K562 (cell line): Measurements from ENCODE around the gene PREB. TPM values are rescaled to one million over a fixed set of nuclear protein-coding genes. Genes with fewer than 3 reads are reported as not detected.

Experiments
- ATAC-seq: fragments of 200-7000 bp; cut with Tn5 transposase; 3 replicates; pipeline ENCODE4 v1.9.1; 2020; ENCODE audit warnings: moderate library complexity
- BruUV-seq: library from RNA; stranded (reverse); fragments of 400-500 nt; replicated peaks from 2 replicates; lab custom pipeline; 2021; lab: Mats Ljungman, UMichigan
- CTCF ChIA-PET: fragments of 300-600 bp; formaldehyde crosslinking; extraction: SDS; loops from one replicate; lab custom pipeline; 2021; ENCODE audit warnings: low intra/inter-chr PET ratio; lab: Yijun Ruan, JAX
- POLR2A ChIA-PET: fragments of 300-600, 350-650 bp; sonication (Branson Sonifier 250); formaldehyde crosslinking; extraction: SDS; loops from one replicate; lab custom pipeline; 2021; ENCODE audit warnings: antibody characterized with exemption, inconsistent platforms; lab: Yijun Ruan, JAX
- DNase-seq, 4 experiments: peaks; one replicate each; pipeline versions ENCODE4 v3.0.0 to v3.0.0-alpha.2; 2011 to 2018; ENCODE audit warnings: low spot score in 3 of 4, mixed read lengths in 3 of 4; ENCODE audit errors: extremely low read depth in 1 of 4
- FAIRE-seq: peaks from 2 replicates; lab custom pipeline; 2011; peaks lifted over from hg19 to GRCh38; lab: Jason Lieb, UNC
- H2AFZ ChIP-seq: 2 replicates; pipeline ENCODE4 v1.6.0; 2011; ENCODE audit warnings: low read depth, low read length, control low read depth, inconsistent platforms
- H3K27ac ChIP-seq: fragments of 200-600 bp; 3 replicates; pipeline ENCODE4 v1.8.0; 2011; ENCODE audit warnings: low read depth, mild to moderate bottlenecking, control low read depth, inconsistent platforms, low read length, moderate library complexity, mixed read lengths; ENCODE audit errors: extremely low read depth
- H3K27me3 ChIP-seq, 2 experiments: fragments of 300-600 bp in 1 of 2; 2 replicates in 1 of 2; 3 replicates in 1 of 2; pipeline versions ENCODE4 v1.6.0 to v1.8.0; 2011; ENCODE audit warnings: inconsistent platforms in 2 of 2, low read length in 2 of 2, mild to moderate bottlenecking in 1 of 2, mixed read lengths in 1 of 2, moderate library complexity in 1 of 2; ENCODE audit not compliant: control insufficient read depth in 2 of 2, insufficient read depth in 2 of 2
- H3K36me3 ChIP-seq: fragments of 300-600 bp; 3 replicates; pipeline ENCODE4 v1.8.0; 2011; ENCODE audit warnings: mild to moderate bottlenecking, low read length, inconsistent platforms; ENCODE audit not compliant: control insufficient read depth, insufficient read depth
- H3K4me1 ChIP-seq, 2 experiments: fragments of 200-600 bp in 1 of 2; replicated peaks in 1 of 2; 2 replicates in 1 of 2; 3 replicates in 1 of 2; pipeline versions ENCODE4 v1.5.1 to v1.8.0; 2011; ENCODE audit warnings: inconsistent platforms in 2 of 2, low read length in 2 of 2, mild to moderate bottlenecking in 1 of 2, mixed read lengths in 1 of 2, moderate library complexity in 1 of 2; ENCODE audit not compliant: control insufficient read depth in 2 of 2, insufficient read depth in 2 of 2
- H3K4me2 ChIP-seq: 2 replicates; pipeline ENCODE4 v1.6.1; 2011; ENCODE audit warnings: low read length, control low read depth, inconsistent platforms, mixed read lengths; ENCODE audit not compliant: insufficient read depth
- H3K4me3 ChIP-seq: fragments of 200-600 bp; sonication (generic), shearing (Covaris generic); 2 replicates; pipeline ENCODE4 v1.5.1; 2016; ENCODE audit warnings: control low read depth, inconsistent platforms
- H3K79me2 ChIP-seq: fragments of 200-600 bp; 3 replicates; pipeline ENCODE4 v1.8.0; 2011; ENCODE audit warnings: low read length, inconsistent platforms; ENCODE audit not compliant: control insufficient read depth, insufficient read depth
- H3K9ac ChIP-seq, 2 experiments: 2 replicates each; pipeline versions ENCODE4 v1.6.0 to v1.6.1; 2011; ENCODE audit warnings: low read depth in 2 of 2, low read length in 2 of 2, control low read depth in 1 of 2, inconsistent platforms in 1 of 2, mild to moderate bottlenecking in 1 of 2, mixed read lengths in 1 of 2; ENCODE audit not compliant: insufficient read depth in 1 of 2
- H3K9me1 ChIP-seq: one replicate; pipeline ENCODE4 v1.6.0; 2011; ENCODE audit warnings: inconsistent platforms, mild to moderate bottlenecking, low read length, moderate library complexity; ENCODE audit not compliant: control insufficient read depth, insufficient read depth
- H3K9me3 ChIP-seq: replicated peaks from 2 replicates; pipeline ENCODE4 v1.5.1; 2011; ENCODE audit warnings: low read depth, low read length, inconsistent platforms; ENCODE audit not compliant: control insufficient read depth, insufficient read depth
- H4K20me1 ChIP-seq: replicated peaks from 2 replicates; pipeline ENCODE4 v1.6.1; 2011; ENCODE audit warnings: low read length, inconsistent platforms, mixed read lengths; ENCODE audit not compliant: control insufficient read depth, insufficient read depth
- BCL6 ChIP-seq: fragments of 250-450 bp; sonication (Bioruptor Pico); IDR thresholded peaks from 2 replicates; pipeline ENCODE4 v1.4.0; 2020
- HNRNPL ChIP-seq: fragments of 200-400 bp; formaldehyde crosslinking; IDR thresholded peaks from 2 replicates; pipeline ENCODE4 v1.6.1; 2017; ENCODE audit warnings: low read depth, mild to moderate bottlenecking, low read length
- MXI1 ChIP-seq: IDR thresholded peaks from 2 replicates; pipeline ENCODE4 v1.6.1; 2011; ENCODE audit warnings: low read depth, mild to moderate bottlenecking, improper control_type of control experiment, low read length
- NFE2 ChIP-seq: IDR thresholded peaks from 2 replicates; pipeline ENCODE4 v1.6.1; 2014; ENCODE audit warnings: antibody characterized with exemption, low read depth
- SAP30 ChIP-seq: fragments of 200-600 bp; sonication (generic); IDR thresholded peaks from 2 replicates; pipeline ENCODE4 v1.6.1; 2012; ENCODE audit warnings: borderline replicate concordance, low read depth, mild to moderate bottlenecking, moderate library complexity, low read length, control low read depth, inconsistent platforms; ENCODE audit not compliant: insufficient read depth, poor library complexity, severe bottlenecking
- TEAD1 ChIP-seq, 2 experiments: fragments of 450-650 bp in 1 of 2; sonication (generic) in 1 of 2; formaldehyde crosslinking; IDR thresholded peaks; 2 replicates each; pipeline versions ENCODE4 v1.4.0 to v1.8.0; 2020 to 2022; ENCODE audit warnings: mild to moderate bottlenecking in 2 of 2, missing genetic modification reagents in 1 of 2
- WHSC1 ChIP-seq: IDR thresholded peaks from one replicate; pipeline ENCODE4 v1.6.1; 2012; ENCODE audit warnings: low read length, control low read depth, inconsistent platforms
- ZNF696 ChIP-seq: fragments of 250-450 bp; sonication (Bioruptor Pico); conservative IDR thresholded peaks from 2 replicates; pipeline ENCODE4 v1.4.0; 2020; ENCODE audit warnings: mild to moderate bottlenecking, moderate library complexity
- WGBS: fragments of 100-300 bp; shearing (Covaris generic); methylation state at CpG from one replicate; pipeline ENCODE4 v1.1.6; 2016; ENCODE audit warnings: low coverage, mixed read lengths; ENCODE audit not compliant: insufficient coverage; ENCODE audit errors: missing lambda C conversion rate; 5-methylcytosine and 5-hydroxymethylcytosine counted together
- in situ Hi-C: fragments of 300-500 bp; cut with MboI; formaldehyde crosslinking; loops from 4 replicates; pipeline ENCODE4 v1.15.0; 2018; ENCODE audit warnings: inconsistent platforms, mixed read lengths
- intact Hi-C: fragments of 100-400 bp; cut with micrococcal nuclease; formaldehyde crosslinking; loops from 2 replicates; pipeline ENCODE4 v1.14.2; 2022
- polyA plus RNA-seq, 8 experiments: library from polyadenylated mRNA; depleted of rRNA in 4 of 8; stranded (reverse) in 5 of 8; unstranded in 3 of 8; fragments of >200 nt; fragmentation: Nextera tagmentation in 2 of 8; fragmentation: Illumina TruSeq in 1 of 8; extraction: Ambion mirVana in 2 of 8; extraction: Trizol in 1 of 8; gene quantifications; 2 replicates each; pipeline versions ENCODE4 v1.2.1 to v1.2.3, GENCODE V29; 2011 to 2014; ENCODE audit warnings: inconsistent platforms in 1 of 8, missing spikeins in 1 of 8
- total RNA-seq, 7 experiments: library from RNA; depleted of rRNA in 6 of 7; stranded (reverse); fragments of >200 nt in 6 of 7; fragmentation: Illumina TruSeq in 2 of 7; extraction: Trizol in 2 of 7; gene quantifications; 2 replicates each; pipeline versions ENCODE4 v1.2.1 to v1.2.3, GENCODE V29; 2011 to 2021; ENCODE audit warnings: low replicate concordance in 1 of 7
- TF ChIP-seq, protein P1 (sequence below): sonication (generic); formaldehyde crosslinking; IDR thresholded peaks from 2 replicates; pipeline ENCODE4 v1.8.0; 2022; ENCODE audit warnings: missing genetic modification reagents, mild to moderate bottlenecking, borderline replicate concordance
- TF ChIP-seq, protein P2 (sequence below): fragments of 450-650 bp; IDR thresholded peaks from one replicate; pipeline ENCODE4 v1.6.1; 2018; ENCODE audit warnings: mild to moderate bottlenecking, moderate library complexity; ENCODE audit not compliant: partially characterized antibody
- TF ChIP-seq, protein P3 (sequence below): fragments of 250-450 bp; sonication (Bioruptor Pico); IDR thresholded peaks from 2 replicates; pipeline ENCODE4 v1.4.0; 2020; ENCODE audit warnings: mild to moderate bottlenecking, moderate library complexity, borderline replicate concordance
- TF ChIP-seq, protein P4 (sequence below): fragments of 250-450 bp; sonication (Bioruptor Pico); IDR thresholded peaks from 2 replicates; pipeline ENCODE4 v1.5.0; 2022; ENCODE audit warnings: mild to moderate bottlenecking

PREB gene
- total and polyA plus RNA-seq, 9 of the 15 experiments (the other 6 are each of a cell fraction or from before 2014, with no cell fraction given) = 35.1 to 84.2 (median 67.2) TPM

DNA sequence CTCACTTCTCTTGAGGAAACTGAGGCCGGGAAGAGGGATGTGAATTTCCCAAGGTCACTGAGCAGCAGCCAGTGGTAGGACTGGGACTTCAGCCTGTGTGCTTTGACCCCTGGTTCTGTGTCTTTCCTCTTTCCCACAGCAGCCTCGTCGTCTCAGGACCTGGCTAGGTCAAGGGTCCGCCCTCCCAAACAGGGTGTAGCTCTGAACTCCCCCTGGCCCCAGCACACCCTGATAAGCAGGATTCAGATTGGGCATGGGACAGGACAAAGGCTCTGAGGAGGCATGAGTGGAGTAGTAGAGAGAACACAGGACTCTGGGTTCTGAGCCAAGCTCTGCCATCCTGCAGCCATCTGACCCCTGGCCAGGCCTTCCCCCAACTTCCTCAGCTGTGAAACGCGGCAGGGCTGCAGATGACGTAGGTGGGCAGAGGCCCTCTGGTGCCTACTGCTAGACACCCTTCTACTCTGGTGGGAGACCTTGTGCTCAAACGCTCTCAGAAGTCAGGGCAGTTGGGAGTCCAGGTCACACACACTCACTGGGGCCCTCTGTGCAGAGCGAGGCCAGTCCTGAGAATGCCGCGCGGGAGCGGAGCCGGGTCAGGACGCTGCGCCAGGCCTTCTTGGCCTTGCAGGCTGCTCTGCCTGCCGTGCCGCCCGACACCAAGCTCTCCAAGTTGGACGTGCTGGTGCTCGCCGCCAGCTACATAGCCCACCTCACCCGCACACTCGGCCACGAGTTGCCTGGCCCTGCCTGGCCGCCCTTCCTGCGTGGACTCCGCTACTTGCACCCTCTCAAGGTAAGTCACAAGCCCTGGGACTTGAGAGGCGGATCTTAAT lies 15.4 kb upstream of the PREB start:
- H3K9ac ChIP-seq = peak overlapping the region in 1 of 2 experiments; percentile 70; a peak in 2 of 4 replicates
- intact Hi-C loops = no loop called here
- H3K27me3 ChIP-seq = peaks cover 0 to 15% of the 10 kb centered on the region in 2 experiments; a peak in 2 of 5 replicates
- no peak overlapping the region for H3K4me2 ChIP-seq
- in situ Hi-C loops = no loop called here
- no peak overlapping the region for H3K4me3 ChIP-seq
- no peak overlapping the region for H2AFZ ChIP-seq
- FAIRE-seq (no peak), DNase-seq (peak in 1 of 4 experiments; percentile 8), ATAC-seq (no peak)
- no peaks in the 10 kb centered on the region for H3K36me3 ChIP-seq
- H3K27ac ChIP-seq = no peak overlapping the region
- H3K9me3 ChIP-seq = no peaks in the 10 kb centered on the region
- no peaks in the 10 kb centered on the region for H3K9me1 ChIP-seq
- ChIA-PET CTCF (no interaction called here), POLR2A (interaction anchor here (1.0 to 1.3 kb wide), 2 partner anchors 11 to 69 kb away, joined by 3 read pairs; no protein-coding TSS in a partner anchor)
- no peaks in the 10 kb centered on the region for H4K20me1 ChIP-seq
- peaks cover 0 to 15% of the 10 kb centered on the region in 2 experiments; a peak in 2 of 5 replicates for H3K4me1 ChIP-seq
- H3K79me2 ChIP-seq = no peaks in the 10 kb centered on the region
- WGBS = 45% methylated on average over 29 of the region's 29 CpGs
- BruUV-seq = no TSS peak
- TF ChIP-seq NFE2 = no peak
- TF ChIP-seq BCL6 (CRISPR knock-in tag) = no peak
- TF ChIP-seq ZNF696 = no peak
- TF ChIP-seq TEAD1 (CRISPR knock-in tag; IDR thresholded peaks at IDR 0.05) = no peak
- no peak for TF ChIP-seq HNRNPL
- TF ChIP-seq, protein P1, sequence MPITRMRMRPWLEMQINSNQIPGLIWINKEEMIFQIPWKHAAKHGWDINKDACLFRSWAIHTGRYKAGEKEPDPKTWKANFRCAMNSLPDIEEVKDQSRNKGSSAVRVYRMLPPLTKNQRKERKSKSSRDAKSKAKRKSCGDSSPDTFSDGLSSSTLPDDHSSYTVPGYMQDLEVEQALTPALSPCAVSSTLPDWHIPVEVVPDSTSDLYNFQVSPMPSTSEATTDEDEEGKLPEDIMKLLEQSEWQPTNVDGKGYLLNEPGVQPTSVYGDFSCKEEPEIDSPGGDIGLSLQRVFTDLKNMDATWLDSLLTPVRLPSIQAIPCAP (CRISPR knock-in tag) = no peak
- TF ChIP-seq SAP30 = no peak
- TF ChIP-seq, protein P2, sequence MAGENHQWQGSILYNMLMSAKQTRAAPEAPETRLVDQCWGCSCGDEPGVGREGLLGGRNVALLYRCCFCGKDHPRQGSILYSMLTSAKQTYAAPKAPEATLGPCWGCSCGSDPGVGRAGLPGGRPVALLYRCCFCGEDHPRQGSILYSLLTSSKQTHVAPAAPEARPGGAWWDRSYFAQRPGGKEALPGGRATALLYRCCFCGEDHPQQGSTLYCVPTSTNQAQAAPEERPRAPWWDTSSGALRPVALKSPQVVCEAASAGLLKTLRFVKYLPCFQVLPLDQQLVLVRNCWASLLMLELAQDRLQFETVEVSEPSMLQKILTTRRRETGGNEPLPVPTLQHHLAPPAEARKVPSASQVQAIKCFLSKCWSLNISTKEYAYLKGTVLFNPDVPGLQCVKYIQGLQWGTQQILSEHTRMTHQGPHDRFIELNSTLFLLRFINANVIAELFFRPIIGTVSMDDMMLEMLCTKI = no peak
- TF ChIP-seq WHSC1 = no peak
- TF ChIP-seq, protein P3, sequence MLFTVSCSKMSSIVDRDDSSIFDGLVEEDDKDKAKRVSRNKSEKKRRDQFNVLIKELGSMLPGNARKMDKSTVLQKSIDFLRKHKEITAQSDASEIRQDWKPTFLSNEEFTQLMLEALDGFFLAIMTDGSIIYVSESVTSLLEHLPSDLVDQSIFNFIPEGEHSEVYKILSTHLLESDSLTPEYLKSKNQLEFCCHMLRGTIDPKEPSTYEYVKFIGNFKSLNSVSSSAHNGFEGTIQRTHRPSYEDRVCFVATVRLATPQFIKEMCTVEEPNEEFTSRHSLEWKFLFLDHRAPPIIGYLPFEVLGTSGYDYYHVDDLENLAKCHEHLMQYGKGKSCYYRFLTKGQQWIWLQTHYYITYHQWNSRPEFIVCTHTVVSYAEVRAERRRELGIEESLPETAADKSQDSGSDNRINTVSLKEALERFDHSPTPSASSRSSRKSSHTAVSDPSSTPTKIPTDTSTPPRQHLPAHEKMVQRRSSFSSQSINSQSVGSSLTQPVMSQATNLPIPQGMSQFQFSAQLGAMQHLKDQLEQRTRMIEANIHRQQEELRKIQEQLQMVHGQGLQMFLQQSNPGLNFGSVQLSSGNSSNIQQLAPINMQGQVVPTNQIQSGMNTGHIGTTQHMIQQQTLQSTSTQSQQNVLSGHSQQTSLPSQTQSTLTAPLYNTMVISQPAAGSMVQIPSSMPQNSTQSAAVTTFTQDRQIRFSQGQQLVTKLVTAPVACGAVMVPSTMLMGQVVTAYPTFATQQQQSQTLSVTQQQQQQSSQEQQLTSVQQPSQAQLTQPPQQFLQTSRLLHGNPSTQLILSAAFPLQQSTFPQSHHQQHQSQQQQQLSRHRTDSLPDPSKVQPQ (CRISPR knock-in tag) = no peak
- TF ChIP-seq, protein P4, sequence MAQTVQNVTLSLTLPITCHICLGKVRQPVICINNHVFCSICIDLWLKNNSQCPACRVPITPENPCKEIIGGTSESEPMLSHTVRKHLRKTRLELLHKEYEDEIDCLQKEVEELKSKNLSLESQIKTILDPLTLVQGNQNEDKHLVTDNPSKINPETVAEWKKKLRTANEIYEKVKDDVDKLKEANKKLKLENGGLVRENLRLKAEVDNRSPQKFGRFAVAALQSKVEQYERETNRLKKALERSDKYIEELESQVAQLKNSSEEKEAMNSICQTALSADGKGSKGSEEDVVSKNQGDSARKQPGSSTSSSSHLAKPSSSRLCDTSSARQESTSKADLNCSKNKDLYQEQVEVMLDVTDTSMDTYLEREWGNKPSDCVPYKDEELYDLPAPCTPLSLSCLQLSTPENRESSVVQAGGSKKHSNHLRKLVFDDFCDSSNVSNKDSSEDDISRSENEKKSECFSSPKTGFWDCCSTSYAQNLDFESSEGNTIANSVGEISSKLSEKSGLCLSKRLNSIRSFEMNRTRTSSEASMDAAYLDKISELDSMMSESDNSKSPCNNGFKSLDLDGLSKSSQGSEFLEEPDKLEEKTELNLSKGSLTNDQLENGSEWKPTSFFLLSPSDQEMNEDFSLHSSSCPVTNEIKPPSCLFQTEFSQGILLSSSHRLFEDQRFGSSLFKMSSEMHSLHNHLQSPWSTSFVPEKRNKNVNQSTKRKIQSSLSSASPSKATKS (CRISPR knock-in tag) = no peak
- TF ChIP-seq MXI1 = no peak
